GM12878 (cell line): ENCODE results near the gene POP7. TPM values are rescaled to one million over a fixed set of nuclear protein-coding genes. Genes with fewer than 3 reads are reported as not detected.
A peak's percentile ranks its signal among the peaks of the same experiment; 100 is the strongest.

ENCODE experiments used
- ATAC-seq: fragments of 200-7000 bp; cut with Tn5 transposase; 3 replicates; pipeline ENCODE4 v1.9.1; 2020; ENCODE audit warnings: mild to moderate bottlenecking, moderate library complexity
- BruUV-seq: library from RNA; stranded (reverse); fragments of 400-500 nt; replicated peaks from 2 replicates; lab custom pipeline; 2021; lab: Mats Ljungman, UMichigan
- CTCF ChIA-PET: fragments of 300-600 bp; sonication (Branson Sonifier 250); formaldehyde crosslinking; extraction: SDS; loops from one replicate; lab custom pipeline; 2021; ENCODE audit warnings: inconsistent platforms; lab: Yijun Ruan, JAX
- POLR2A ChIA-PET: fragments of 350-600 bp; formaldehyde crosslinking; extraction: SDS; loops from one replicate; lab custom pipeline; 2021; ENCODE audit warnings: inconsistent platforms; lab: Charles Lee
- RAD21 ChIA-PET: fragments of 300-600 bp; sonication (Branson Sonifier 250); formaldehyde crosslinking; loops from one replicate; lab custom pipeline; 2023; ENCODE audit warnings: antibody characterized with exemption; ENCODE audit not compliant: unreplicated experiment; lab: Charles Lee
- SMC1A ChIA-PET: fragments of 300-600 bp; sonication (Branson Sonifier 250); formaldehyde crosslinking; loops from one replicate; lab custom pipeline; 2023; ENCODE audit not compliant: unreplicated experiment, uncharacterized antibody; lab: Charles Lee
- DNase-seq: peaks from one replicate; pipeline ENCODE4 v3.0.0-alpha.2; 2011; ENCODE audit warnings: low read depth, low spot score
- FAIRE-seq: peaks from 3 replicates; lab custom pipeline; 2011; peaks lifted over from hg19 to GRCh38; lab: Jason Lieb, UNC
- H2AFZ ChIP-seq: 2 replicates; pipeline ENCODE4 v1.6.0; 2011; ENCODE audit warnings: low read depth, low read length, control low read depth; ENCODE audit not compliant: control insufficient read depth
- H3K27ac ChIP-seq: 2 replicates; pipeline ENCODE4 v1.5.1; 2011; ENCODE audit warnings: control low read depth; ENCODE audit not compliant: control insufficient read depth, insufficient read depth
- H3K27me3 ChIP-seq, 2 experiments: replicated peaks in 1 of 2; 2 replicates each; pipeline versions ENCODE4 v1.6.0 to v1.6.1; 2011; ENCODE audit warnings: low read length in 1 of 2; ENCODE audit not compliant: control insufficient read depth in 2 of 2, insufficient read depth in 2 of 2
- H3K36me3 ChIP-seq, 2 experiments: 2 replicates each; pipeline ENCODE4 v1.5.1; 2011; ENCODE audit warnings: low read length in 1 of 2; ENCODE audit not compliant: control insufficient read depth in 2 of 2, insufficient read depth in 2 of 2
- H3K4me1 ChIP-seq: 2 replicates; pipeline ENCODE4 v1.6.1; 2011; ENCODE audit warnings: mild to moderate bottlenecking, low read length, moderate library complexity, mixed read lengths; ENCODE audit not compliant: control insufficient read depth, insufficient read depth
- H3K4me2 ChIP-seq: 2 replicates; pipeline ENCODE4 v1.6.0; 2011; ENCODE audit warnings: control low read depth; ENCODE audit not compliant: control insufficient read depth, insufficient read depth
- H3K4me3 ChIP-seq: fragments of 200-600 bp; sonication (generic); 2 replicates; pipeline ENCODE4 v1.5.1; 2016
- H3K79me2 ChIP-seq: 2 replicates; pipeline ENCODE4 v1.6.0; 2011; ENCODE audit warnings: low read length; ENCODE audit not compliant: control insufficient read depth, insufficient read depth
- H3K9ac ChIP-seq: 2 replicates; pipeline ENCODE4 v1.8.0; 2011; ENCODE audit warnings: low read length, control low read depth, mixed read lengths; ENCODE audit not compliant: control insufficient read depth, insufficient read depth
- H3K9me3 ChIP-seq: replicated peaks from 3 replicates; pipeline ENCODE4 v1.5.1; 2011; ENCODE audit warnings: mild to moderate bottlenecking, low read length; ENCODE audit not compliant: control insufficient read depth, insufficient read depth
- H4K20me1 ChIP-seq: 2 replicates; pipeline ENCODE4 v1.6.0; 2011; ENCODE audit not compliant: control insufficient read depth, insufficient read depth
- BCL3 ChIP-seq: IDR thresholded peaks from 2 replicates; pipeline ENCODE4 v1.6.1; 2011; ENCODE audit warnings: borderline replicate concordance, low read depth, mild to moderate bottlenecking, moderate library complexity, low read length; ENCODE audit not compliant: insufficient read depth, poor library complexity, severe bottlenecking
- SUPT20H ChIP-seq: IDR thresholded peaks from 2 replicates; pipeline ENCODE4 v1.6.1; 2011; ENCODE audit warnings: low read depth, mild to moderate bottlenecking, low read length, moderate library complexity, borderline replicate concordance; ENCODE audit not compliant: control insufficient read depth
- WGBS: methylation state at CpG from one replicate; pipeline ENCODE4 v1.1.6; 2016; ENCODE audit warnings: low lambda C conversion rate; ENCODE audit not compliant: insufficient replicate concordance, insufficient coverage; ENCODE audit errors: missing lambda C conversion rate; 5-methylcytosine and 5-hydroxymethylcytosine counted together
- in situ Hi-C: fragments of 300-500 bp; cut with MboI; formaldehyde crosslinking; loops from 9 replicates; pipeline ENCODE4 v1.14.3; 2018; ENCODE audit warnings: mixed read lengths
- intact Hi-C: fragments of 100-400 bp; cut with micrococcal nuclease; formaldehyde crosslinking; loops from one replicate; pipeline ENCODE4 v1.14.2; 2022; ENCODE audit not compliant: unreplicated experiment
- polyA plus RNA-seq, 11 experiments: library from polyadenylated mRNA; depleted of rRNA in 4 of 11; unstranded in 6 of 11; stranded (reverse) in 5 of 11; fragments of >200 nt; fragmentation: Nextera tagmentation in 4 of 11; fragmentation: Illumina TruSeq in 1 of 11; extraction: Ambion mirVana in 4 of 11; extraction: Trizol in 1 of 11; gene quantifications; 1 replicate in 1 of 11; 2 replicates in 10 of 11; pipeline versions ENCODE4 v1.2.1 to v1.2.3, GENCODE V29; 2011 to 2016; ENCODE audit warnings: inconsistent platforms in 2 of 11, missing spikeins in 2 of 11, low read depth in 1 of 11
- total RNA-seq, 4 experiments: library from RNA; depleted of rRNA in 3 of 4; stranded (reverse); fragments of >200 nt in 3 of 4; fragmentation: Illumina TruSeq in 1 of 4; extraction: Trizol in 1 of 4; gene quantifications; 2 replicates each; pipeline versions ENCODE4 v1.2.1 to v1.2.3, GENCODE V29; 2013 to 2021

Gene POP7
- total and polyA plus RNA-seq, 10 of the 15 experiments (the other 5 are each of a cell fraction or from before 2014, with no cell fraction given), result 12.1 to 148 (median 51.7) TPM

- DNase-seq, result no peak
Observed at GRCh38 chr7:100682228-100682741, 23.6 kb upstream of the POP7 start.

More at GRCh38 chr7:100682228-100682741, 23.6 kb upstream of the POP7 start:
- no peak overlapping the region for H3K27ac ChIP-seq
- no peaks in the 10 kb centered on the region for H3K9me3 ChIP-seq
- no peak overlapping the region for H3K9ac ChIP-seq
- no TSS peak for BruUV-seq
- H3K4me3 ChIP-seq, result no peak overlapping the region
- no peaks in the 10 kb centered on the region for H3K4me1 ChIP-seq
- H3K36me3 ChIP-seq, result peaks cover 0 to 56% of the 10 kb centered on the region in 2 experiments; a peak in 3 of 4 replicates
- ChIA-PET POLR2A (no interaction called here), SMC1A (no interaction called here), RAD21 (no interaction called here), CTCF (interaction anchor here (0.6 to 1.9 kb wide), 3 partner anchors 9 to 200 kb away, joined by 3 to 5 read pairs (median 3); partner anchors contain the start of gene POP7)
- H4K20me1 ChIP-seq, result no peaks in the 10 kb centered on the region
- 78% methylated on average over 25 of the region's 25 CpGs for WGBS
- intact Hi-C loops (no loop called here), in situ Hi-C loops (loop anchor here (25.0 kb wide), 1 partner anchor 220 kb away; the partner anchor contains the start of gene SPACDR)
- no peak overlapping the region for H2AFZ ChIP-seq
- H3K4me2 ChIP-seq, result no peak overlapping the region
- peak; percentile 37 for TF ChIP-seq BCL3
- TF ChIP-seq SUPT20H, result no peak
- ATAC-seq (no peak), FAIRE-seq (no peak)
- no peaks in the 10 kb centered on the region for H3K79me2 ChIP-seq
- H3K27me3 ChIP-seq, result no peaks in the 10 kb centered on the region
